Measurements from ENCODE around the gene GDNF. TPM values are rescaled to one million over a fixed set of nuclear protein-coding genes. Genes with fewer than 3 reads are reported as not detected.

GDNF gene
- total and polyA plus RNA-seq, 4 experiments from 2014 or later, result not detected

DNA sequence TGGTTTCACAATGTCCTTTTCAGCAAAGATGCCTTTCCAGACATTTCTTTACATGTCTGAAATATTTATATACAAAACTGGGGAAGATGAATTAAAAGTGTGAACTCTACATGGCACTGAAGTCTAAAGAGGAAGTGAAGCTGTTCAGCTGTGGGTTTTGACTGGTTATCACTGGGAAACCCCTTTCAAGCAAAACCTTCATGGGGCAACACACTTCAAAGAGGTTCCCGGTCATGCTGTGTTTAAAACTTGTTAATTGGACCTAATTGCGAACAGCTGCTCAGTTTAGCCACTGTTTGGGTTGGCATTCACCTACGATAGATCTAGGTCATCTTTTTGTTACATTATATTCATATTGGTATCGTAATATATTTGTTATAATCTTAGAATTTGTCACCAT is 20.0 kb upstream of the GDNF start:
- no peaks in the 10 kb centered on the region for H3K4me1 Mint-ChIP-seq
- H3K4me3 Mint-ChIP-seq, result no peak overlapping the region
- H3K36me3 Mint-ChIP-seq, result no peaks in the 10 kb centered on the region
- POLR2A ChIA-PET (ENCODE audit: partially characterized antibody), result no interaction called here
- H3K4me3 ChIP-seq (ENCODE audit: low read length in 2 of 2), result no peak overlapping the region
- H3K27me3 ChIP-seq (ENCODE audit: insufficient read depth, low read length), result no peaks in the 10 kb centered on the region
- H3K36me3 ChIP-seq (ENCODE audit: insufficient read depth, low read length), result no peaks in the 10 kb centered on the region
- intact Hi-C loops (cut with micrococcal nuclease), result no loop called here
- no peaks in the 10 kb centered on the region for H3K9me3 ChIP-seq (ENCODE audit: control insufficient read depth in 1 of 2, low read length in 2 of 2)
- CTCF ChIA-PET (ENCODE audit: partially characterized antibody), result no interaction called here
- no peak overlapping the region for H3K27ac Mint-ChIP-seq
- no peak for DNase-seq
- no peaks in the 10 kb centered on the region for H3K4me1 ChIP-seq (ENCODE audit: insufficient read depth, low read length)
- H3K9me3 Mint-ChIP-seq, result no peaks in the 10 kb centered on the region
- peaks cover 7 to 8% of the 10 kb centered on the region in 2 donors for H3K27me3 Mint-ChIP-seq
- no peak overlapping the region for H3K27ac ChIP-seq (ENCODE audit: low read depth, low read length)

- intact Hi-C loops (cut with micrococcal nuclease), result no loop called here
- H3K4me3 Mint-ChIP-seq, result no peak overlapping the region
- Histone ChIP-seq H3K27me3 (ENCODE audit: insufficient read depth, low read length) (no peaks in the 10 kb centered on the region), H3K9me3 (ENCODE audit: control insufficient read depth in 1 of 2, low read length in 2 of 2) (no peaks in the 10 kb centered on the region), H3K4me1 (ENCODE audit: insufficient read depth, low read length) (no peaks in the 10 kb centered on the region), H3K36me3 (ENCODE audit: insufficient read depth, low read length) (no peaks in the 10 kb centered on the region), H3K4me3 (ENCODE audit: low read length in 2 of 2) (no peak overlapping the region), H3K27ac (ENCODE audit: low read depth, low read length) (no peak overlapping the region)
- H3K27me3 Mint-ChIP-seq, result peaks cover 4 to 5% of the 10 kb centered on the region in 2 donors
- H3K36me3 Mint-ChIP-seq, result no peaks in the 10 kb centered on the region
- DNase-seq, result no peak
- ChIA-PET POLR2A (ENCODE audit: partially characterized antibody) (no interaction called here), CTCF (ENCODE audit: partially characterized antibody) (no interaction called here)
- no peak overlapping the region for H3K27ac Mint-ChIP-seq
- no peaks in the 10 kb centered on the region for H3K4me1 Mint-ChIP-seq
- peaks cover 0 to 4% (median 0%) of the 10 kb centered on the region in 8 donors for H3K9me3 Mint-ChIP-seq
Measured at GRCh38 chr5:37858250-37858649, 18.4 kb upstream of the GDNF start.

GRCh38 chr5:37857696-37858095 is 17.9 kb upstream of the GDNF start:
- CTCF ChIA-PET (ENCODE audit: partially characterized antibody), result no interaction called here
- POLR2A ChIA-PET (ENCODE audit: partially characterized antibody), result no interaction called here
- no peaks in the 10 kb centered on the region for H3K4me1 ChIP-seq (ENCODE audit: insufficient read depth, low read length)
- no peak overlapping the region for H3K4me3 Mint-ChIP-seq
- H3K4me1 Mint-ChIP-seq, result no peaks in the 10 kb centered on the region
- H3K4me3 ChIP-seq (ENCODE audit: low read length in 2 of 2), result no peak overlapping the region
- no peak for DNase-seq
- peaks cover 4 to 7% of the 10 kb centered on the region in 2 donors for H3K27me3 Mint-ChIP-seq
- no peak overlapping the region for H3K27ac Mint-ChIP-seq
- no peaks in the 10 kb centered on the region for H3K36me3 ChIP-seq (ENCODE audit: insufficient read depth, low read length)
- peaks cover 0 to 4% (median 0%) of the 10 kb centered on the region in 8 donors for H3K9me3 Mint-ChIP-seq
- H3K27me3 ChIP-seq (ENCODE audit: insufficient read depth, low read length), result no peaks in the 10 kb centered on the region
- H3K36me3 Mint-ChIP-seq, result no peaks in the 10 kb centered on the region
- intact Hi-C loops (cut with micrococcal nuclease), result no loop called here
- H3K27ac ChIP-seq (ENCODE audit: low read depth, low read length), result no peak overlapping the region
- no peaks in the 10 kb centered on the region for H3K9me3 ChIP-seq (ENCODE audit: control insufficient read depth in 1 of 2, low read length in 2 of 2)

- Mint-ChIP-seq H3K9me3 (peaks cover 0 to 4% (median 0%) of the 10 kb centered on the region in 8 donors), H3K27me3 (peaks cover 4 to 8% of the 10 kb centered on the region in 2 donors), H3K27ac (no peak overlapping the region), H3K4me1 (no peaks in the 10 kb centered on the region), H3K36me3 (no peaks in the 10 kb centered on the region), H3K4me3 (no peak overlapping the region)
- ChIA-PET CTCF (ENCODE audit: partially characterized antibody) (no interaction called here), POLR2A (ENCODE audit: partially characterized antibody) (no interaction called here)
- Histone ChIP-seq H3K27me3 (ENCODE audit: insufficient read depth, low read length) (no peaks in the 10 kb centered on the region), H3K4me3 (ENCODE audit: low read length in 2 of 2) (no peak overlapping the region), H3K9me3 (ENCODE audit: control insufficient read depth in 1 of 2, low read length in 2 of 2) (no peaks in the 10 kb centered on the region), H3K36me3 (ENCODE audit: insufficient read depth, low read length) (no peaks in the 10 kb centered on the region), H3K4me1 (ENCODE audit: insufficient read depth, low read length) (no peaks in the 10 kb centered on the region), H3K27ac (ENCODE audit: low read depth, low read length) (no peak overlapping the region)
- no peak for DNase-seq
- intact Hi-C loops (cut with micrococcal nuclease), result no loop called here
Measured at GRCh38 chr5:37855438-37855837, 15.6 kb upstream of the GDNF start.

GRCh38 chr5:37851305-37851704 is 11.5 kb upstream of the GDNF start:
- peaks cover 0 to 4% (median under 1%) of the 10 kb centered on the region in 8 donors for H3K9me3 Mint-ChIP-seq
- no peak overlapping the region for H3K27ac ChIP-seq (ENCODE audit: low read depth, low read length)
- H3K36me3 ChIP-seq (ENCODE audit: insufficient read depth, low read length), result no peaks in the 10 kb centered on the region
- H3K4me3 ChIP-seq (ENCODE audit: low read length in 2 of 2), result no peak overlapping the region
- H3K4me1 Mint-ChIP-seq, result no peaks in the 10 kb centered on the region
- H3K9me3 ChIP-seq (ENCODE audit: control insufficient read depth in 1 of 2, low read length in 2 of 2), result no peaks in the 10 kb centered on the region
- H3K27me3 ChIP-seq (ENCODE audit: insufficient read depth, low read length), result no peaks in the 10 kb centered on the region
- ChIA-PET CTCF (ENCODE audit: partially characterized antibody) (no interaction called here), POLR2A (ENCODE audit: partially characterized antibody) (no interaction called here)
- H3K27ac Mint-ChIP-seq, result no peak overlapping the region
- H3K4me1 ChIP-seq (ENCODE audit: insufficient read depth, low read length), result no peaks in the 10 kb centered on the region
- H3K36me3 Mint-ChIP-seq, result no peaks in the 10 kb centered on the region
- no peak for DNase-seq
- no peak overlapping the region for H3K4me3 Mint-ChIP-seq
- intact Hi-C loops (cut with micrococcal nuclease), result no loop called here
- peaks cover 4% of the 10 kb centered on the region in 2 donors for H3K27me3 Mint-ChIP-seq

GRCh38 chr5:37850226-37850865 is 10.5 kb upstream of the GDNF start:
- ChIA-PET POLR2A (ENCODE audit: partially characterized antibody) (interaction anchor here (0.7 kb wide), 1 partner anchor 26 kb away, joined by 3 read pairs; no protein-coding TSS in a partner anchor), CTCF (ENCODE audit: partially characterized antibody) (no interaction called here)
- Histone ChIP-seq H3K27ac (ENCODE audit: low read depth, low read length) (no peak overlapping the region), H3K9me3 (ENCODE audit: control insufficient read depth in 1 of 2, low read length in 2 of 2) (no peaks in the 10 kb centered on the region), H3K4me1 (ENCODE audit: insufficient read depth, low read length) (no peaks in the 10 kb centered on the region), H3K36me3 (ENCODE audit: insufficient read depth, low read length) (no peaks in the 10 kb centered on the region), H3K27me3 (ENCODE audit: insufficient read depth, low read length) (no peaks in the 10 kb centered on the region), H3K4me3 (ENCODE audit: low read length in 2 of 2) (no peak overlapping the region)
- DNase-seq, result no peak
- H3K4me3 Mint-ChIP-seq, result no peak overlapping the region
- intact Hi-C loops (cut with micrococcal nuclease), result no loop called here
- H3K36me3 Mint-ChIP-seq, result no peaks in the 10 kb centered on the region
- peaks cover 4 to 5% of the 10 kb centered on the region in 2 donors for H3K27me3 Mint-ChIP-seq
- H3K27ac Mint-ChIP-seq, result no peak overlapping the region
- H3K9me3 Mint-ChIP-seq, result peaks cover 0 to 4% (median 1%) of the 10 kb centered on the region in 8 donors
- no peaks in the 10 kb centered on the region for H3K4me1 Mint-ChIP-seq

DNA sequence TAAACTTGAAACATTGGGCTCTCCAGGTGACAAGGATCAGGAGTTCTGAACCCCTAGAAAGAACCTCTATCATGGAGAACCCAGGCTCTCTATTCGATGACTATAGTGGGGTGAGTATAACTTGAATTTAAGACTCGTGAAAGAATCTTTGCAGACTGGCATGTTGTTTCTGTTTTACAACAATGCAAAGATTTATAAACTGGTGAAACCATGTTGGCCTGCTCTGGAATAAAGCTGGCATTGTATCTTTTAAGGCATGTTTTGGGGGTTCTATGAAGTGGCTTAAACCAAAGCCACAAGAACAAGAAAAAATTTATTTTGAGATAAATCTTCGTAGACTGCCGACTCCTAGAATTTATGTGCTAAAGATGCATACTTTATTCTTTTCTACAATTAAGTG is 9.8 kb upstream of the GDNF start:
- H3K27ac Mint-ChIP-seq, result peak overlapping the region in 1 of 7 donors; percentile 4
- no peaks in the 10 kb centered on the region for H3K36me3 ChIP-seq (ENCODE audit: insufficient read depth, low read length)
- ChIA-PET CTCF (ENCODE audit: partially characterized antibody) (no interaction called here), POLR2A (ENCODE audit: partially characterized antibody) (no interaction called here)
- no peaks in the 10 kb centered on the region for H3K27me3 ChIP-seq (ENCODE audit: insufficient read depth, low read length)
- no peak overlapping the region for H3K4me3 ChIP-seq (ENCODE audit: low read length in 2 of 2)
- no peak overlapping the region for H3K4me3 Mint-ChIP-seq
- no peaks in the 10 kb centered on the region for H3K36me3 Mint-ChIP-seq
- H3K9me3 ChIP-seq (ENCODE audit: control insufficient read depth in 1 of 2, low read length in 2 of 2), result no peaks in the 10 kb centered on the region
- no peaks in the 10 kb centered on the region for H3K4me1 Mint-ChIP-seq
- H3K27me3 Mint-ChIP-seq, result peaks cover 4 to 9% of the 10 kb centered on the region in 2 donors
- no peaks in the 10 kb centered on the region for H3K4me1 ChIP-seq (ENCODE audit: insufficient read depth, low read length)
- no peak for DNase-seq
- H3K9me3 Mint-ChIP-seq, result peaks cover 0 to 5% (median 1%) of the 10 kb centered on the region in 8 donors
- H3K27ac ChIP-seq (ENCODE audit: low read depth, low read length), result no peak overlapping the region
- intact Hi-C loops (cut with micrococcal nuclease), result no loop called here

Data from CD4-positive, alpha-beta memory T cell (primary cell).